ENCODE data around the gene PRF1. TPM values are rescaled to one million over a fixed set of nuclear protein-coding genes. Genes with fewer than 3 reads are reported as not detected.

Gene PRF1
- total RNA-seq, 1 donor from 2014 or later = 7.5 TPM

GRCh38 chr10:70561070-70561469 lies 41.5 kb downstream of the PRF1 start:
- DNase-seq (ENCODE audit: low spot score) = peak; percentile 69

GRCh38 chr10:70560511-70560941 lies 42.0 kb downstream of the PRF1 start:
- DNase-seq (ENCODE audit: low spot score) = no peak

- no peak for DNase-seq (ENCODE audit: low spot score)
Observed at GRCh38 chr10:70559861-70560260, 42.7 kb downstream of the PRF1 start.

GRCh38 chr10:70558871-70559810 lies 43.4 kb downstream of the PRF1 start:
- peak; percentile 77 for DNase-seq (ENCODE audit: low spot score)

- DNase-seq (ENCODE audit: low spot score) = no peak
Observed at GRCh38 chr10:70558295-70558694, 44.2 kb downstream of the PRF1 start.

GRCh38 chr10:70557876-70558275 lies 44.7 kb downstream of the PRF1 start:
- DNase-seq (ENCODE audit: low spot score) = no peak

- no peak for DNase-seq (ENCODE audit: low spot score)
Observed at GRCh38 chr10:70557086-70557845, 45.3 kb downstream of the PRF1 start.

- no peak for DNase-seq (ENCODE audit: low spot score)
Observed at GRCh38 chr10:70555371-70555770, 47.2 kb downstream of the PRF1 start.

- peak; percentile 79 for DNase-seq (ENCODE audit: low spot score)
Observed at GRCh38 chr10:70552586-70552985, 50.0 kb downstream of the PRF1 start.

GRCh38 chr10:70551971-70552422 lies 50.5 kb downstream of the PRF1 start:
- DNase-seq (ENCODE audit: low spot score) = peak; percentile 91

GRCh38 chr10:70551466-70551865 lies 51.1 kb downstream of the PRF1 start:
- peak; percentile 54 for DNase-seq (ENCODE audit: low spot score)

- DNase-seq (ENCODE audit: low spot score) = no peak
Observed at GRCh38 chr10:70550459-70550858, 52.1 kb downstream of the PRF1 start.

GRCh38 chr10:70549962-70550458 lies 52.5 kb downstream of the PRF1 start:
- peak; percentile 68 for DNase-seq (ENCODE audit: low spot score)

- DNase-seq (ENCODE audit: low spot score) = no peak
Observed at GRCh38 chr10:70549351-70549961, 53.1 kb downstream of the PRF1 start.

Other genes starting within 250 kb of the PRF1 start
- 5.5 TPM for gene LRRC20, start 220.1 kb downstream of the PRF1 start, total RNA-seq (ENCODE audit: insufficient read depth, low replicate concordance)
- gene EIF4EBP2, start 198.6 kb downstream of the PRF1 start, total RNA-seq (ENCODE audit: insufficient read depth, low replicate concordance) = 30.8 TPM
- 4.6 TPM for gene NODAL, start 161.1 kb downstream of the PRF1 start, total RNA-seq (ENCODE audit: insufficient read depth, low replicate concordance)
- 4.8 TPM for gene PALD1, start 124.0 kb downstream of the PRF1 start, total RNA-seq (ENCODE audit: insufficient read depth, low replicate concordance)
- gene ADAMTS14, start 69.8 kb upstream of the PRF1 start, total RNA-seq (ENCODE audit: insufficient read depth, low replicate concordance) = 2.9 TPM
- not detected for gene TBATA, start 182.6 kb upstream of the PRF1 start, total RNA-seq (ENCODE audit: insufficient read depth, low replicate concordance)
- gene SGPL1, start 213.2 kb upstream of the PRF1 start, total RNA-seq (ENCODE audit: insufficient read depth, low replicate concordance) = 23.8 TPM